MCF 10A (cell line): ENCODE data around the gene CGNL1. TPM values are rescaled to one million over a fixed set of nuclear protein-coding genes. Genes with fewer than 3 reads are reported as not detected.

Experiments used
- BruUV-seq: library from RNA; stranded (reverse); fragments of 400-500 nt; replicated peaks from 2 replicates; lab custom pipeline; 2021; lab: Mats Ljungman, UMichigan
- CTCF ChIA-PET: fragments of 300-600 bp; sonication (Branson Sonifier 250); formaldehyde crosslinking; extraction: SDS; loops from one replicate; lab custom pipeline; 2021; ENCODE audit warnings: antibody characterized with exemption, inconsistent platforms; lab: Yijun Ruan, JAX
- POLR2A ChIA-PET: fragments of 300-600, 350-650 bp; sonication (Branson Sonifier 250); formaldehyde crosslinking; extraction: SDS; loops from one replicate; lab custom pipeline; 2020; ENCODE audit warnings: antibody characterized with exemption, inconsistent platforms; lab: Yijun Ruan, JAX
- DNase-seq: peaks from one replicate; pipeline ENCODE4 v3.0.0-alpha.2; 2018; ENCODE audit not compliant: unreplicated experiment
- H3K27ac Mint-ChIP-seq: one replicate; pipeline ENCODE4 v1.8.0; 2022; ENCODE audit warnings: mild to moderate bottlenecking, low read depth, mixed read lengths; ENCODE audit not compliant: unreplicated experiment
- H3K27me3 Mint-ChIP-seq: one replicate; pipeline ENCODE4 v1.8.0; 2022; ENCODE audit warnings: mixed read lengths; ENCODE audit not compliant: insufficient read depth, unreplicated experiment
- H3K36me3 Mint-ChIP-seq: one replicate; pipeline ENCODE4 v1.8.0; 2022; ENCODE audit warnings: mild to moderate bottlenecking, moderate library complexity, mixed read lengths; ENCODE audit not compliant: insufficient read depth, unreplicated experiment
- H3K4me1 Mint-ChIP-seq: one replicate; pipeline ENCODE4 v1.8.0; 2022; ENCODE audit warnings: mixed read lengths; ENCODE audit not compliant: insufficient read depth, unreplicated experiment
- H3K4me3 Mint-ChIP-seq: one replicate; pipeline ENCODE4 v1.8.0; 2022; ENCODE audit warnings: mild to moderate bottlenecking, moderate library complexity, mixed read lengths; ENCODE audit not compliant: unreplicated experiment
- H3K9me3 Mint-ChIP-seq: one replicate; pipeline ENCODE4 v1.8.0; 2022; ENCODE audit warnings: mixed read lengths; ENCODE audit not compliant: unreplicated experiment
- intact Hi-C: fragments of 100-400 bp; cut with micrococcal nuclease; formaldehyde crosslinking; loops from 2 replicates; pipeline ENCODE4 v1.14.1; 2022
- total RNA-seq: library from RNA; stranded (reverse); gene quantifications from 2 replicates; pipeline ENCODE4 v1.2.3, GENCODE V29; 2022
- TF ChIP-seq, protein P1 (sequence below): fragments of 200-600 bp; IDR thresholded peaks from one replicate; pipeline ENCODE4 v1.8.0; 2022; ENCODE audit warnings: antibody characterized with exemption, mild to moderate bottlenecking; ENCODE audit not compliant: unreplicated experiment

CGNL1 gene
- total RNA-seq, 1 experiment from 2014 or later = 0.05 TPM

DNA sequence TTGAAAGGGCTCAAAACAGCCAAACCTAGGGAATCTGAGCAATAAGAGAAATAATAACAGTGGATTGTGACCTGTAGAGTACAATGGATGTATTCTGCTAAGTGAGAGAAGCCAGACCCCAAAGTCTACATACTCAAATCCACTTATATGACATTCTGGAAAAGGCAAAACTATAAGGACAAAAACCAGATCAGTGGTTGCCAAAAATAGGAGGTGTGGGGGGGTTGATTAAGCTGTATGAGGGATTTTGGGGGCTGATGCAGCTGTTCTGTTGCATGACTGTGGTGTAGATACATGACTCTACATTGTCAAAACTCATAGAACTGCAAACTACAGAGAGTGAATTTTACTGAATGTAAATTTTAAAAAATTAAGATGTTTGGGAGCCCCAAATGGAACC, 20.1 kb upstream of the CGNL1 start:
- POLR2A ChIA-PET = no interaction called here
- no peak for DNase-seq
- CTCF ChIA-PET = interaction anchor here (0.5 to 5.7 kb wide), 3 partner anchors 15 to 1366 kb away, joined by 4 to 26 read pairs (median 9); no protein-coding TSS in a partner anchor
- TF ChIP-seq, protein P1, sequence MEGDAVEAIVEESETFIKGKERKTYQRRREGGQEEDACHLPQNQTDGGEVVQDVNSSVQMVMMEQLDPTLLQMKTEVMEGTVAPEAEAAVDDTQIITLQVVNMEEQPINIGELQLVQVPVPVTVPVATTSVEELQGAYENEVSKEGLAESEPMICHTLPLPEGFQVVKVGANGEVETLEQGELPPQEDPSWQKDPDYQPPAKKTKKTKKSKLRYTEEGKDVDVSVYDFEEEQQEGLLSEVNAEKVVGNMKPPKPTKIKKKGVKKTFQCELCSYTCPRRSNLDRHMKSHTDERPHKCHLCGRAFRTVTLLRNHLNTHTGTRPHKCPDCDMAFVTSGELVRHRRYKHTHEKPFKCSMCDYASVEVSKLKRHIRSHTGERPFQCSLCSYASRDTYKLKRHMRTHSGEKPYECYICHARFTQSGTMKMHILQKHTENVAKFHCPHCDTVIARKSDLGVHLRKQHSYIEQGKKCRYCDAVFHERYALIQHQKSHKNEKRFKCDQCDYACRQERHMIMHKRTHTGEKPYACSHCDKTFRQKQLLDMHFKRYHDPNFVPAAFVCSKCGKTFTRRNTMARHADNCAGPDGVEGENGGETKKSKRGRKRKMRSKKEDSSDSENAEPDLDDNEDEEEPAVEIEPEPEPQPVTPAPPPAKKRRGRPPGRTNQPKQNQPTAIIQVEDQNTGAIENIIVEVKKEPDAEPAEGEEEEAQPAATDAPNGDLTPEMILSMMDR = no peak
- Mint-ChIP-seq H3K4me1 (no peaks in the 10 kb centered on the region), H3K27me3 (no peaks in the 10 kb centered on the region), H3K4me3 (no peak overlapping the region), H3K36me3 (no peaks in the 10 kb centered on the region), H3K27ac (no peak overlapping the region), H3K9me3 (no peaks in the 10 kb centered on the region)
- no TSS peak for BruUV-seq
- intact Hi-C loops = no loop called here

DNA sequence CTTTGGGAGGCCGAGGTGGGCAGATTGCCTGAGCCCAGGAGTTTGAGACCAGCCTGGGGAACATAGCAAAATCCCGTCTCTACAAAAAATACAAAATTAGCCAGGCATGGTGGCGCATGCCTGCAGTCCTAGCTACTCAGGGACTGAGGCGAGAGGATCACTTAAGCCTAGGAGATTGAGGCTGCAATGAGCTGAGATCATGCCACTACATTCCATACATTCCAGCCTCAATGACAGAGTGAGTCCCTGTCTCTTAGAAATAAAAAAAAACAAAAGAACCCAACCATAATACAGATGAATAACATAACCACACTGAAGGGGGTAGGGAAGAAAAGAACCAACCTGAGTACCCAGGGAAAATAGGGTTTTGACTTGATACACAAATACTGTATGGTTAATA, 19.7 kb upstream of the CGNL1 start:
- Mint-ChIP-seq H3K27ac (no peak overlapping the region), H3K4me1 (no peaks in the 10 kb centered on the region)

DNA sequence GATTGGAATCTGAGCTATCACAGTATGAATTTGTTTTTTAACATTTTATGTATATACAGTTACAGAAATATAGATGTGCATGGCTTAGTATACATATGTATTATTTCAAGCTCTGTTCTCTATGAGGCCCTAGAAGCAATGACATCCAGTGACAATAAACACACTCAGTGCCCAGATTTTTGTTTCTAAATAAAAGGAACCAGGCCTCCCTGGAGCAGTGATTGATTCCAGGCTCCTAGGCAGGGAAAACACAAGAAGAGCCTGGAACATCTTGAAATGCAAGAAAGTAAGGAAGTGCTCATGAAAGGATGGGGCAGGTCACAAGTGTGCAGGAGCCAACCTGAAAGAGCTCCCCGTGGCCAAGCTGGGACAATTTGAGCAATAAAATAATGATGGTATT, 18.5 kb upstream of the CGNL1 start:
- TF ChIP-seq, protein P1 = no peak
- Mint-ChIP-seq H3K9me3 (no peaks in the 10 kb centered on the region), H3K36me3 (no peaks in the 10 kb centered on the region), H3K4me3 (no peak overlapping the region), H3K4me1 (no peaks in the 10 kb centered on the region), H3K27ac (no peak overlapping the region), H3K27me3 (no peaks in the 10 kb centered on the region)
- intact Hi-C loops = no loop called here
- CTCF ChIA-PET = interaction anchor here (1.7 kb wide), 1 partner anchor 170 kb away, joined by 7 read pairs; no protein-coding TSS in a partner anchor
- DNase-seq = no peak
- no TSS peak for BruUV-seq
- POLR2A ChIA-PET = interaction anchor here (0.7 kb wide), 1 partner anchor 948 kb away, joined by 3 read pairs; no protein-coding TSS in a partner anchor

More for the DNA sequence above, 19.7 kb upstream of the CGNL1 start:
- no peaks in the 10 kb centered on the region for H3K9me3 Mint-ChIP-seq
- POLR2A ChIA-PET = no interaction called here
- H3K27me3 Mint-ChIP-seq = no peaks in the 10 kb centered on the region
- no peaks in the 10 kb centered on the region for H3K36me3 Mint-ChIP-seq
- H3K4me3 Mint-ChIP-seq = no peak overlapping the region
- BruUV-seq = no TSS peak
- intact Hi-C loops = no loop called here
- CTCF ChIA-PET = interaction anchor here (0.5 to 5.7 kb wide), 4 partner anchors 15 to 1366 kb away, joined by 4 to 26 read pairs (median 8); no protein-coding TSS in a partner anchor
- TF ChIP-seq, protein P1 = no peak
- DNase-seq = no peak

DNA sequence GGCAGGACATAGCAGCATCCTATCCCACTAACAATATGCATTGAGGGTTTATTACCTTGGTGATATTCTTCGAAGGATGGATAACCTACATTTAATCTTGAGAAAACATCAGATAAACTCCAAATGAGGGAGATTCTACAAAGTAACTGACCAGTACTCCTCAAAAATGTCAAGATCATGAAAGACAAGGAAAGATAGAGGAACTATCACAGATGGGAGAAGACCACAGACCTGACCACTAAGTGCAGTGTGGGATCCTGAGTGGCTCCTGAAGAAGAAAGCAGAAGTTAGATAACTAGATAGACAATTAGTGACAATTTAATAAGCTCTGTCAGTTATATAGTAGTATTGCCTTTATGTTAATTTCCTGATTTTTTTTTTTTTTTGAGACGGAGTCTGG, 17.7 kb upstream of the CGNL1 start:
- no peak overlapping the region for H3K4me3 Mint-ChIP-seq
- no peak overlapping the region for H3K27ac Mint-ChIP-seq
- no TSS peak for BruUV-seq
- H3K27me3 Mint-ChIP-seq = no peaks in the 10 kb centered on the region
- POLR2A ChIA-PET = no interaction called here
- intact Hi-C loops = no loop called here
- TF ChIP-seq, protein P1 = no peak
- CTCF ChIA-PET = interaction anchor here (1.3 to 1.4 kb wide), 2 partner anchors 18 to 169 kb away, joined by 4 to 6 read pairs; no protein-coding TSS in a partner anchor
- H3K4me1 Mint-ChIP-seq = no peaks in the 10 kb centered on the region
- no peaks in the 10 kb centered on the region for H3K36me3 Mint-ChIP-seq
- H3K9me3 Mint-ChIP-seq = no peaks in the 10 kb centered on the region
- no peak for DNase-seq
